Measurements from ENCODE around the gene CYGB. TPM values are rescaled to one million over a fixed set of nuclear protein-coding genes. Genes with fewer than 3 reads are reported as not detected.

CYGB gene
- total and polyA plus RNA-seq, 2 of the 13 experiments (the other 11 are each of a cell fraction or from before 2014, with no cell fraction given): 18.9 to 27.1 TPM

DNA sequence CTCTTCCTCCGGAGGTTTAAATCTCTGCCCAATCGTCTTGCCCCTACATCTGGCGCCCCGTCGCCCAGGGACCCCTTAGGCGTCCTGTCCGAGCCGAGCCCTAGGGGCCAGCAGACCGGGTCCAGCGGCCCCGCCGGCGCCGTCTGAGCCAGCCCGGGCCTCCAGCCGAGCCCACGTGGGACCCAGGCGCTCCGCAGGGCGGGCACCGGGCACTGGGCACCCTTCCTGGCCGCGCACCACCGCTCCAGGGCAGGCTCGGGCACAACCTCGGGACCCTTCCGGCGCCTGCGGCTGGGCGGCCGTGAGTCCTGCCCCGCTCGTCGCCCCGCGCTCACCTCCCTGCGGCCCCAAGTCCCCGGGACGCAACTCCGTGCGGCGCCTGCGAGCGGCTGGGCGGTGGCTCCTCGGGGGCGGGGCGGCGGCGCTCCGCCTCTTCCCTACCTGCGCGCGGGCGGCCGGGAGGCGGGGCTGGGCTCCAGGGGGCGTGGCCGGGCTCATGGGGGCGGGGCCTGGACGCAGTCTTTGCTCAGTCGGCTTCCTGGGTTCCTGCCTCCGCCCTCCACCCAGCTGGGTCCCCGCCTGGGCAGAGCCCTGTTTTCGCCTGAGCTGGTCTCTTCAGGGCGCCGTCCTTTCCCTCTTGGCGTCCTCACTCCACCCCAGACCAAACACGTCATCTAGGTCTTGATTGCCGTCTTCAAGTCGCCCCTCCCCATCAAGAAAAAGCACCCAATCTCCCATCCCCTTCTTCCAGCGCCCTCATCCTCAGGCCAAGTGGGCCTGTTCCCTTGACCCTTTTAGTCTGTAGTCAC is 36.3 kb downstream of the CYGB start, which contains the start of gene RHBDF2 (continued):
- TF ChIP-seq TAF1 (CRISPR knock-in tag; IDR thresholded peaks at IDR 0.05) (peak; percentile 70), SMAD1 (CRISPR knock-in tag; IDR thresholded peaks at IDR 0.05; ENCODE audit: borderline replicate concordance, low read depth) (peak; percentile 65; the same call in 1 of the 2 replicates), ZNF550 (CRISPR knock-in tag; IDR thresholded peaks at IDR 0.05; ENCODE audit: borderline replicate concordance) (peak; percentile 80; the same call in 1 of the 2 replicates), NPAS2 (CRISPR knock-in tag; IDR thresholded peaks at IDR 0.05; ENCODE audit: borderline replicate concordance) (no peak), ZNF326 (CRISPR knock-in tag; IDR thresholded peaks at IDR 0.05; ENCODE audit: borderline replicate concordance) (no peak), SP1 (IDR thresholded peaks at IDR 0.05) (no peak), SP1 (CRISPR knock-in tag; IDR thresholded peaks at IDR 0.05) (peak; percentile 61), MZF1 (CRISPR knock-in tag; IDR thresholded peaks at IDR 0.05; ENCODE audit: borderline replicate concordance) (no peak), PRMT3 (CRISPR knock-in tag; IDR thresholded peaks at IDR 0.05; ENCODE audit: borderline replicate concordance, low read depth) (no peak), HHEX (CRISPR knock-in tag; IDR thresholded peaks at IDR 0.05) (no peak), ZNF883 (CRISPR knock-in tag; IDR thresholded peaks at IDR 0.05; ENCODE audit: not compliant biosample characterization) (no peak), HDAC2 (CRISPR knock-in tag; IDR thresholded peaks at IDR 0.05) (peak; percentile 13; the same call in 1 of the 2 replicates), KDM3A (CRISPR knock-in tag; IDR thresholded peaks at IDR 0.05; ENCODE audit: low read depth) (no peak)
- TF ChIP-seq, protein P1, sequence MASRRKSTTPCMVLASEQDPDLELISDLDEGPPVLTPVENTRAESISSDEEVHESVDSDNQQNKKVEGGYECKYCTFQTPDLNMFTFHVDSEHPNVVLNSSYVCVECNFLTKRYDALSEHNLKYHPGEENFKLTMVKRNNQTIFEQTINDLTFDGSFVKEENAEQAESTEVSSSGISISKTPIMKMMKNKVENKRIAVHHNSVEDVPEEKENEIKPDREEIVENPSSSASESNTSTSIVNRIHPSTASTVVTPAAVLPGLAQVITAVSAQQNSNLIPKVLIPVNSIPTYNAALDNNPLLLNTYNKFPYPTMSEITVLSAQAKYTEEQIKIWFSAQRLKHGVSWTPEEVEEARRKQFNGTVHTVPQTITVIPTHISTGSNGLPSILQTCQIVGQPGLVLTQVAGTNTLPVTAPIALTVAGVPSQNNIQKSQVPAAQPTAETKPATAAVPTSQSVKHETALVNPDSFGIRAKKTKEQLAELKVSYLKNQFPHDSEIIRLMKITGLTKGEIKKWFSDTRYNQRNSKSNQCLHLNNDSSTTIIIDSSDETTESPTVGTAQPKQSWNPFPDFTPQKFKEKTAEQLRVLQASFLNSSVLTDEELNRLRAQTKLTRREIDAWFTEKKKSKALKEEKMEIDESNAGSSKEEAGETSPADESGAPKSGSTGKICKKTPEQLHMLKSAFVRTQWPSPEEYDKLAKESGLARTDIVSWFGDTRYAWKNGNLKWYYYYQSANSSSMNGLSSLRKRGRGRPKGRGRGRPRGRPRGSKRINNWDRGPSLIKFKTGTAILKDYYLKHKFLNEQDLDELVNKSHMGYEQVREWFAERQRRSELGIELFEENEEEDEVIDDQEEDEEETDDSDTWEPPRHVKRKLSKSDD (CRISPR knock-in tag; IDR thresholded peaks at IDR 0.05; ENCODE audit: low read depth): peak; percentile 6; the same call in 1 of the 2 replicates
- TF ChIP-seq, protein P2, sequence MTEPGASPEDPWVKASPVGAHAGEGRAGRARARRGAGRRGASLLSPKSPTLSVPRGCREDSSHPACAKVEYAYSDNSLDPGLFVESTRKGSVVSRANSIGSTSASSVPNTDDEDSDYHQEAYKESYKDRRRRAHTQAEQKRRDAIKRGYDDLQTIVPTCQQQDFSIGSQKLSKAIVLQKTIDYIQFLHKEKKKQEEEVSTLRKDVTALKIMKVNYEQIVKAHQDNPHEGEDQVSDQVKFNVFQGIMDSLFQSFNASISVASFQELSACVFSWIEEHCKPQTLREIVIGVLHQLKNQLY (CRISPR knock-in tag; IDR thresholded peaks at IDR 0.05): no peak
- TF ChIP-seq, protein P3, sequence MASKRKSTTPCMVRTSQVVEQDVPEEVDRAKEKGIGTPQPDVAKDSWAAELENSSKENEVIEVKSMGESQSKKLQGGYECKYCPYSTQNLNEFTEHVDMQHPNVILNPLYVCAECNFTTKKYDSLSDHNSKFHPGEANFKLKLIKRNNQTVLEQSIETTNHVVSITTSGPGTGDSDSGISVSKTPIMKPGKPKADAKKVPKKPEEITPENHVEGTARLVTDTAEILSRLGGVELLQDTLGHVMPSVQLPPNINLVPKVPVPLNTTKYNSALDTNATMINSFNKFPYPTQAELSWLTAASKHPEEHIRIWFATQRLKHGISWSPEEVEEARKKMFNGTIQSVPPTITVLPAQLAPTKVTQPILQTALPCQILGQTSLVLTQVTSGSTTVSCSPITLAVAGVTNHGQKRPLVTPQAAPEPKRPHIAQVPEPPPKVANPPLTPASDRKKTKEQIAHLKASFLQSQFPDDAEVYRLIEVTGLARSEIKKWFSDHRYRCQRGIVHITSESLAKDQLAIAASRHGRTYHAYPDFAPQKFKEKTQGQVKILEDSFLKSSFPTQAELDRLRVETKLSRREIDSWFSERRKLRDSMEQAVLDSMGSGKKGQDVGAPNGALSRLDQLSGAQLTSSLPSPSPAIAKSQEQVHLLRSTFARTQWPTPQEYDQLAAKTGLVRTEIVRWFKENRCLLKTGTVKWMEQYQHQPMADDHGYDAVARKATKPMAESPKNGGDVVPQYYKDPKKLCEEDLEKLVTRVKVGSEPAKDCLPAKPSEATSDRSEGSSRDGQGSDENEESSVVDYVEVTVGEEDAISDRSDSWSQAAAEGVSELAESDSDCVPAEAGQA (IDR thresholded peaks at IDR 0.05; ENCODE audit: low read depth): no peak
- TF ChIP-seq, protein P3 (CRISPR knock-in tag; IDR thresholded peaks at IDR 0.05; ENCODE audit: borderline replicate concordance): no peak
- TF ChIP-seq, protein P4, sequence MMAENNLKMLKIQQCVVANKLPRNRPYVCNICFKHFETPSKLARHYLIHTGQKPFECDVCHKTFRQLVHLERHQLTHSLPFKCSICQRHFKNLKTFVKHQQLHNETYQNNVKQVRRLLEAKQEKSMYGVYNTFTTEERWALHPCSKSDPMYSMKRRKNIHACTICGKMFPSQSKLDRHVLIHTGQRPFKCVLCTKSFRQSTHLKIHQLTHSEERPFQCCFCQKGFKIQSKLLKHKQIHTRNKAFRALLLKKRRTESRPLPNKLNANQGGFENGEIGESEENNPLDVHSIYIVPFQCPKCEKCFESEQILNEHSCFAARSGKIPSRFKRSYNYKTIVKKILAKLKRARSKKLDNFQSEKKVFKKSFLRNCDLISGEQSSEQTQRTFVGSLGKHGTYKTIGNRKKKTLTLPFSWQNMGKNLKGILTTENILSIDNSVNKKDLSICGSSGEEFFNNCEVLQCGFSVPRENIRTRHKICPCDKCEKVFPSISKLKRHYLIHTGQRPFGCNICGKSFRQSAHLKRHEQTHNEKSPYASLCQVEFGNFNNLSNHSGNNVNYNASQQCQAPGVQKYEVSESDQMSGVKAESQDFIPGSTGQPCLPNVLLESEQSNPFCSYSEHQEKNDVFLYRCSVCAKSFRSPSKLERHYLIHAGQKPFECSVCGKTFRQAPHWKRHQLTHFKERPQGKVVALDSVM (CRISPR knock-in tag; IDR thresholded peaks at IDR 0.05): peak; percentile 40; the same call in 1 of the 2 replicates
